Heart left ventricle (tissue), 16 donors: ENCODE measurements around the gene FBXW2. TPM values are rescaled to one million over a fixed set of nuclear protein-coding genes. Genes with fewer than 3 reads are reported as not detected.

Experiments used
- ATAC-seq, 4 donors: fragments of 200-7000 bp; cut with Tn5 transposase; one replicate each; pipeline ENCODE4 v1.9.1; 2020 to 2022; ENCODE audit warnings: moderate library complexity in 4 of 4, mild to moderate bottlenecking in 3 of 4, moderate number of reproducible peaks in 1 of 4
- DNase-seq, 5 donors: peaks; one replicate each; pipeline ENCODE4 v3.0.0-alpha.2; 2020
- H3K27ac ChIP-seq, 12 donors: fragments of 200-600 bp; sonication (generic) in 4 of 12; one replicate each; pipeline versions ENCODE4 v1.5.0 to v1.8.0; 2016 to 2022; ENCODE audit warnings: mild to moderate bottlenecking in 2 of 12
- H3K27me3 ChIP-seq, 9 donors: fragments of 200-600 bp; sonication (generic) in 2 of 9; one replicate each; pipeline versions ENCODE4 v1.5.1 to v1.8.0; 2016 to 2022; ENCODE audit warnings: mild to moderate bottlenecking in 3 of 9
- H3K36me3 ChIP-seq, 9 donors: fragments of 200-600 bp; sonication (generic) in 2 of 9; one replicate each; pipeline versions ENCODE4 v1.5.0 to v1.8.0; 2018 to 2022; ENCODE audit warnings: mild to moderate bottlenecking in 2 of 9
- H3K4me1 ChIP-seq, 12 donors: fragments of 200-600 bp; sonication (generic) in 4 of 12; one replicate each; pipeline versions ENCODE4 v1.5.0 to v1.8.0; 2016 to 2022; ENCODE audit warnings: mild to moderate bottlenecking in 3 of 12
- H3K4me3 ChIP-seq, 12 donors: fragments of 200-600 bp; sonication (generic) in 4 of 12; one replicate each; pipeline versions ENCODE4 v1.5.0 to v1.8.0; 2017 to 2022; ENCODE audit warnings: mild to moderate bottlenecking in 9 of 12, moderate library complexity in 4 of 12
- H3K9me3 ChIP-seq, 12 donors: fragments of 200-600 bp; sonication (generic) in 4 of 12; one replicate each; pipeline versions ENCODE4 v1.5.0 to v1.8.0; 2016 to 2022; ENCODE audit warnings: mild to moderate bottlenecking in 1 of 12
- POLR2A ChIP-seq, 2 donors: fragments of 450-650 bp; IDR thresholded peaks; one replicate each; pipeline ENCODE4 v1.6.1; 2017; ENCODE audit warnings: antibody characterized with exemption in 2 of 2, mild to moderate bottlenecking in 2 of 2, moderate library complexity in 2 of 2
- WGBS, 4 donors: extraction: QIAGEN DNeasy Blood & Tissue Kit in 2 of 4; methylation state at CpG; one replicate each; pipeline versions ENCODE4 v1.1.5 to v1.1.7; 2013 to 2018; 5-methylcytosine and 5-hydroxymethylcytosine counted together
- intact Hi-C, 10 donors: fragments of 100-400 bp; cut with DNase I; formaldehyde crosslinking; loops; one replicate each; pipeline versions ENCODE4 v1.11.1 to v1.14.2; 2022
- polyA plus RNA-seq, 2 donors: library from polyadenylated mRNA; stranded (reverse); fragments of 200-250 nt; gene quantifications; one replicate each; pipeline ENCODE4 v1.2.3, GENCODE V29; 2013
- total RNA-seq, 9 donors: library from RNA; depleted of rRNA in 2 of 9; stranded (reverse); fragments of >200 nt in 2 of 9; fragmentation: NEBNext Ultra II Directional in 3 of 9; extraction: Animal tissue kit (Norgen Biotek cat#: 25700) in 3 of 9; gene quantifications; one replicate each; pipeline versions ENCODE4 v1.1.0 to v1.2.4, GENCODE V29; 2016 to 2023
- TF ChIP-seq, protein P1 (sequence below), 12 donors: fragments of 200-600 bp; sonication (generic) in 4 of 12; IDR thresholded peaks; one replicate each; pipeline versions ENCODE4 v1.5.0 to v1.8.0; 2018 to 2022; ENCODE audit warnings: antibody characterized with exemption in 12 of 12, mild to moderate bottlenecking in 5 of 12
- donor health status: ischemic (EF 13 %, LVEDD 7.1; RV severe dilation, severe dysfunction).
- donor health status: healthy with polysubstance abuse.
- donor health status: DM: no; HTN: yes; CAD: no.
- donor health status: DM: no; HTN: no; CAD: no.
- donor health status: ischemic (EF 25% LVEDD 6.9; RV normal size, moderate dysfunction).
- donor health status: ischemic (EF 25% LVEDD 5.7; RV mildly dilated, moderate dysfunction).
- donor health status: healthy.
- donor health status: DM: yes; HTN: yes; CAD: no.
- donor health status: ischemic (EF 35%, LVEDD 5.7; RV mildly dilated, moderate dysfunction).
- donor health status: nonischemic (EF 11% LVEDD 7.7; RV severe dilation, severe dysfunction).
- donor health status: DM: yes; HTN: yes; CAD: no.
- donor health status: PGD.
- donor health status: ischemic (EF 29% LVEDD 5.4; RV normal size, mild dysfunction).
- donor health status: nonischemic (EF 23%, LVEDD 6.1; RV moderate dilation, normal function).

The FBXW2 gene
- total and polyA plus RNA-seq, 11 donors = 7.9 to 58.7 (median 41.0) TPM

DNA sequence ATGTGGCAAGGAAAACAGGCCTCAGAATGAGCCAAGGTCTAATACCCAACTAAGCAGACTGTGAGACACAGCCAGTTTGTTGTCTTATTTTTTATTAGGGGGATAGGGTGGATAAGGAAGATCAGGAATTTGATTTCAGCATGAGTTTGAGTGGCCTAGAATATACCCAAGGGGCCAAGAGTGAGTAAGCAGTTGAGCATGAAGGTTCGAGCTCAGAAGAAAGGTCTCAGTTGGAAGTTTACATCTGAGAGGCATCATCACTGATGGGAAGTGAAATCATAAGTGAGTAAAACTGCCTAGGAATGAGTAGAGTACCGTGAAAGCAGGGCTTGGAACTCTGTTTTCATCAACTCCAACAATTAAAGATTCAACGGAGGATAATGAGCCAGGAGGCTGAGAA lies 36.9 kb upstream of the FBXW2 start:
- no peaks in the 10 kb centered on the region for H3K4me1 ChIP-seq
- H3K4me3 ChIP-seq = no peak overlapping the region
- H3K9me3 ChIP-seq = peaks cover 0 to 8% (median 0%) of the 10 kb centered on the region in 12 donors
- ATAC-seq (no peak), DNase-seq (no peak)
- no peaks in the 10 kb centered on the region for H3K27me3 ChIP-seq
- intact Hi-C loops = no loop called here
- H3K27ac ChIP-seq = no peak overlapping the region
- H3K36me3 ChIP-seq = peaks cover 3 to 93% (median 84%) of the 10 kb centered on the region in 9 donors
- TF ChIP-seq POLR2A (IDR thresholded peaks at IDR 0.05) = no peak
- TF ChIP-seq, protein P1, sequence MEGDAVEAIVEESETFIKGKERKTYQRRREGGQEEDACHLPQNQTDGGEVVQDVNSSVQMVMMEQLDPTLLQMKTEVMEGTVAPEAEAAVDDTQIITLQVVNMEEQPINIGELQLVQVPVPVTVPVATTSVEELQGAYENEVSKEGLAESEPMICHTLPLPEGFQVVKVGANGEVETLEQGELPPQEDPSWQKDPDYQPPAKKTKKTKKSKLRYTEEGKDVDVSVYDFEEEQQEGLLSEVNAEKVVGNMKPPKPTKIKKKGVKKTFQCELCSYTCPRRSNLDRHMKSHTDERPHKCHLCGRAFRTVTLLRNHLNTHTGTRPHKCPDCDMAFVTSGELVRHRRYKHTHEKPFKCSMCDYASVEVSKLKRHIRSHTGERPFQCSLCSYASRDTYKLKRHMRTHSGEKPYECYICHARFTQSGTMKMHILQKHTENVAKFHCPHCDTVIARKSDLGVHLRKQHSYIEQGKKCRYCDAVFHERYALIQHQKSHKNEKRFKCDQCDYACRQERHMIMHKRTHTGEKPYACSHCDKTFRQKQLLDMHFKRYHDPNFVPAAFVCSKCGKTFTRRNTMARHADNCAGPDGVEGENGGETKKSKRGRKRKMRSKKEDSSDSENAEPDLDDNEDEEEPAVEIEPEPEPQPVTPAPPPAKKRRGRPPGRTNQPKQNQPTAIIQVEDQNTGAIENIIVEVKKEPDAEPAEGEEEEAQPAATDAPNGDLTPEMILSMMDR (IDR thresholded peaks at IDR 0.05) = no peak
- WGBS, 4 donors = 88 to 92% (median 91%) methylated on average over 3 of the region's 3 CpGs

DNA sequence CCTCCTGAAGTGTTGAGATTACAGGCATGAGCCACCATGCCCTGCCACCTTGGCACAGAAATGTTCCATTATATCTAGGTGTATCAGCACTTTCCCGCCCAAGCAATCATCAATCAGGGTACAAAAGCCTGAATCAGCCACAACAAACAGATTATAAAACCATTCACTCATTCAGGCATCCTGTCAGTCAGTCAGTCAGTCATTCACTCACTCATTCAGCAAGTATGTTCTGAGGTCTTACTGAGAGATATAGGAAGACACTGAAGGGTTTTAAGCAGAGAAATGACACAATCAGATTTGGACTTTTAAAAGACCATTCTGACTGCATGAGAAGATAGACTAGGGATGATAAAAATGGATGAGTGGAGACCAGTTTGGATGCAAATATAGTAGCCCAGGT lies 36.4 kb upstream of the FBXW2 start:
- DNase-seq = no peak
- Histone ChIP-seq H3K36me3 (peaks cover 3 to 93% (median 84%) of the 10 kb centered on the region in 9 donors), H3K9me3 (peaks cover 0 to 10% (median 0%) of the 10 kb centered on the region in 12 donors), H3K27ac (no peak overlapping the region), H3K27me3 (no peaks in the 10 kb centered on the region), H3K4me3 (no peak overlapping the region), H3K4me1 (no peaks in the 10 kb centered on the region)
- 89 to 100% (median 94%) methylated on average over 1 of the region's 1 CpG for WGBS, 4 donors
- no peak for ATAC-seq
- intact Hi-C loops = no loop called here
- TF ChIP-seq, protein P1 (IDR thresholded peaks at IDR 0.05) = no peak
- no peak for TF ChIP-seq POLR2A (IDR thresholded peaks at IDR 0.05)

DNA sequence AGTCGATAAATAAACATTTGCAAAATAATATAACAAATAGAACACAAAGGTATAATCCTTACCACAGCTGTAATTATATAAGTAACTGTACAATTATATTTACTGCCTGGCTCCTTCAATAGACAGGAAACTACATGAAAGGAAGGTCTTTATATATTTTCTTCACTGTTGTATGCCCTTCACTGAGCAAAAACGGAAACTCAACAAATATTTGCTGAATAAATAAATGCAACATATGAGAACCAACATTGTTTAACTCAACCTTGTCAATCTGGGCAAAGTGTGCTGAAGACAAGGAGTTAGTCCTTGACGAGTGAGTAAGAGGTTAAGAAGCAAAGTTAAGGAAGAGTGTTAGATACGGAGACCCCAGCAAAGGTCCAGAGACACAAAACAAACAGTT lies 26.9 kb upstream of the FBXW2 start:
- Histone ChIP-seq H3K27me3 (no peaks in the 10 kb centered on the region), H3K9me3 (peaks cover 0 to 1% (median 0%) of the 10 kb centered on the region in 12 donors), H3K36me3 (peaks cover 0 to 100% (median 93%) of the 10 kb centered on the region in 9 donors), H3K4me1 (no peaks in the 10 kb centered on the region), H3K4me3 (no peak overlapping the region), H3K27ac (no peak overlapping the region)
- ATAC-seq (no peak), DNase-seq (no peak)
- WGBS, 4 donors = 91 to 95% (median 94%) methylated on average over 4 of the region's 4 CpGs
- no peak for TF ChIP-seq POLR2A (IDR thresholded peaks at IDR 0.05)
- TF ChIP-seq, protein P1 (IDR thresholded peaks at IDR 0.05) = no peak
- intact Hi-C loops = no loop called here

DNA sequence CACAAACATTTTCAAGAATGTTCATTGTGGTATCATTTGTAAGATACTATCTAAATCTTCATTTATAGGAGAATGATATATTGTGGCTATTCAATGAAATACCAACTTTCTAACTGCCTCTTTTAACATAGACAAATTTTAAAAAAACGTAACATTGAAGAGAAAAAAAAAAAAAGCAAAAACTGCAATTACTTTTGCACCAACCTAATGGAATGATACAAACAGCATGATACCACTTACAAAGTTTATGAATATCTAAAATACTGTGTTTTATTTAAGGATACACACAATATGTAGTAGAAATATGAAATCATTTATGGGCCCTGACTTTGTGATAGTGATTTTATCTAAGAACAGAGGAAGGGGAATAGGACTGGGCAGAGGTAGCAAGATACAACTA lies 25.4 kb upstream of the FBXW2 start:
- Histone ChIP-seq H3K27ac (no peak overlapping the region), H3K27me3 (no peaks in the 10 kb centered on the region), H3K36me3 (peaks cover 0 to 87% (median 78%) of the 10 kb centered on the region in 9 donors), H3K4me3 (no peak overlapping the region), H3K4me1 (no peaks in the 10 kb centered on the region), H3K9me3 (no peaks in the 10 kb centered on the region)
- intact Hi-C loops = no loop called here
- ATAC-seq (no peak), DNase-seq (no peak)
- TF ChIP-seq, protein P1 (IDR thresholded peaks at IDR 0.05) = no peak
- no peak for TF ChIP-seq POLR2A (IDR thresholded peaks at IDR 0.05)
- 85 to 94% (median 90%) methylated on average over 1 of the region's 1 CpG for WGBS, 4 donors
